MM.1S (cell line): ENCODE measurements around the gene UCP3.

Source experiments
- DNase-seq: peaks from one replicate; pipeline ENCODE4 v3.0.0-alpha.2; 2015
- H2AFZ ChIP-seq: fragments of 300-600 bp; sonication (generic); 2 replicates; pipeline ENCODE4 v1.6.0; 2016; ENCODE audit warnings: antibody characterized with exemption, low read length
- H3F3A ChIP-seq: fragments of 300-600 bp; sonication (generic); 2 replicates; pipeline ENCODE4 v1.6.1; 2016; ENCODE audit warnings: mild to moderate bottlenecking, antibody characterized with exemption, low read length, moderate library complexity, mixed read lengths; ENCODE audit not compliant: insufficient read depth
- H3K27ac ChIP-seq: fragments of 300-600 bp; sonication (generic); 2 replicates; pipeline ENCODE4 v1.5.1; 2016; ENCODE audit warnings: mild to moderate bottlenecking, low read length
- H3K27me3 ChIP-seq: fragments of 300-600 bp; sonication (generic); replicated peaks from 2 replicates; pipeline ENCODE4 v1.6.0; 2016; ENCODE audit warnings: low read length; ENCODE audit not compliant: insufficient read depth
- H3K36me3 ChIP-seq: fragments of 300-600 bp; sonication (generic); replicated peaks from 2 replicates; pipeline ENCODE4 v1.6.1; 2016; ENCODE audit warnings: mild to moderate bottlenecking, low read length, mixed read lengths; ENCODE audit not compliant: insufficient read depth
- H3K4me1 ChIP-seq: fragments of 300-600 bp; sonication (generic); 2 replicates; pipeline ENCODE4 v1.6.1; 2016; ENCODE audit warnings: low read length, mixed read lengths
- H3K4me2 ChIP-seq: fragments of 300-600 bp; sonication (generic); 2 replicates; pipeline ENCODE4 v1.6.0; 2016; ENCODE audit warnings: low read depth, low read length
- H3K4me3 ChIP-seq: fragments of 300-600 bp; sonication (generic); 2 replicates; pipeline ENCODE4 v1.5.1; 2016; ENCODE audit warnings: low read length, mixed read lengths
- H3K79me2 ChIP-seq: fragments of 300-600 bp; sonication (generic); 2 replicates; pipeline ENCODE4 v1.6.1; 2016; ENCODE audit warnings: mixed run types, low read length, mixed read lengths
- H3K9ac ChIP-seq: fragments of 300-600 bp; sonication (generic); 2 replicates; pipeline ENCODE4 v1.6.1; 2016; ENCODE audit warnings: low read length, mixed read lengths
- H3K9me2 ChIP-seq: fragments of 300-600 bp; sonication (generic); replicated peaks from 2 replicates; pipeline ENCODE4 v1.6.1; 2016; ENCODE audit warnings: mild to moderate bottlenecking, low read length, mixed read lengths; ENCODE audit not compliant: insufficient read depth
- H3K9me3 ChIP-seq: fragments of 300-600 bp; sonication (generic); replicated peaks from 2 replicates; pipeline ENCODE4 v1.6.1; 2016; ENCODE audit warnings: mild to moderate bottlenecking, low read length, mixed read lengths; ENCODE audit not compliant: insufficient read depth
- H4K20me1 ChIP-seq: fragments of 300-600 bp; sonication (generic); 2 replicates; pipeline ENCODE4 v1.6.1; 2016; ENCODE audit warnings: mild to moderate bottlenecking, low read length, moderate library complexity, mixed read lengths; ENCODE audit not compliant: insufficient read depth
- EZH2 ChIP-seq: fragments of 300-600 bp; sonication (generic); optimal IDR thresholded peaks from 2 replicates; pipeline ENCODE3; 2017; ENCODE audit warnings: low read depth, mild to moderate bottlenecking, antibody characterized with exemption, low read length, mixed read lengths
- EZH2phosphoT487 ChIP-seq: fragments of 300-600 bp; sonication (generic); IDR thresholded peaks from 2 replicates; pipeline ENCODE4 v1.6.1; 2018; ENCODE audit warnings: antibody characterized with exemption, low read length
- TF ChIP-seq, protein P1 (sequence below): fragments of 300-600 bp; sonication (generic); IDR thresholded peaks from 2 replicates; pipeline ENCODE4 v1.5.1; 2016; ENCODE audit warnings: antibody characterized with exemption, low read length, mixed read lengths

Gene UCP3

DNA sequence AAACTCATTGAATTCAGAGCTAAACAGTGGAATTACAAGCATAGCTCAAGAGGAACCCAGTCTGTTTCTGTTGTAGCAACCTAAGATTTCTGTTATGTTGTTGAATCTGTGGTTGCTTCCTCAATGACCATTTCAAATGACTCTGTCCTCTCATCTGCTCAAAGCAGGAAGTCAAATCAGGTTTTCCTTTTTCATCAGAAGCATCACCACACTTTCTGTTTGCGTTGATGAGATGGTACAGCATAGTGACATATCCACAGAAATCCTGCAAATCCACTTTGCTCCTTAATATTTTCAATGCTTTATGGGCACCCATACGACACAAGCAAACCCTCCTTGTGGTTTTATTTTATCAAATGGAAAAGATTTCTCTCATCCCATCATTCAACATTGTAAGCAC is 13.6 kb downstream of the UCP3 start:
- TF ChIP-seq EZH2 (no peak), EZH2phosphoT487 (no peak)
- TF ChIP-seq, protein P1, sequence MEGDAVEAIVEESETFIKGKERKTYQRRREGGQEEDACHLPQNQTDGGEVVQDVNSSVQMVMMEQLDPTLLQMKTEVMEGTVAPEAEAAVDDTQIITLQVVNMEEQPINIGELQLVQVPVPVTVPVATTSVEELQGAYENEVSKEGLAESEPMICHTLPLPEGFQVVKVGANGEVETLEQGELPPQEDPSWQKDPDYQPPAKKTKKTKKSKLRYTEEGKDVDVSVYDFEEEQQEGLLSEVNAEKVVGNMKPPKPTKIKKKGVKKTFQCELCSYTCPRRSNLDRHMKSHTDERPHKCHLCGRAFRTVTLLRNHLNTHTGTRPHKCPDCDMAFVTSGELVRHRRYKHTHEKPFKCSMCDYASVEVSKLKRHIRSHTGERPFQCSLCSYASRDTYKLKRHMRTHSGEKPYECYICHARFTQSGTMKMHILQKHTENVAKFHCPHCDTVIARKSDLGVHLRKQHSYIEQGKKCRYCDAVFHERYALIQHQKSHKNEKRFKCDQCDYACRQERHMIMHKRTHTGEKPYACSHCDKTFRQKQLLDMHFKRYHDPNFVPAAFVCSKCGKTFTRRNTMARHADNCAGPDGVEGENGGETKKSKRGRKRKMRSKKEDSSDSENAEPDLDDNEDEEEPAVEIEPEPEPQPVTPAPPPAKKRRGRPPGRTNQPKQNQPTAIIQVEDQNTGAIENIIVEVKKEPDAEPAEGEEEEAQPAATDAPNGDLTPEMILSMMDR, result no peak
- Histone ChIP-seq H3K79me2 (no peaks in the 10 kb centered on the region), H2AFZ (no peak overlapping the region), H3K27me3 (no peaks in the 10 kb centered on the region), H3K4me3 (no peak overlapping the region), H3K9me2 (no peaks in the 10 kb centered on the region), H3F3A (no peaks in the 10 kb centered on the region), H3K4me2 (no peak overlapping the region), H3K4me1 (peaks cover 5% of the 10 kb centered on the region; the same call in 1 of the 2 replicates), H3K36me3 (no peaks in the 10 kb centered on the region), H3K9me3 (no peaks in the 10 kb centered on the region), H4K20me1 (no peaks in the 10 kb centered on the region), H3K9ac (no peak overlapping the region), H3K27ac (no peak overlapping the region)
- no peak for DNase-seq

DNA sequence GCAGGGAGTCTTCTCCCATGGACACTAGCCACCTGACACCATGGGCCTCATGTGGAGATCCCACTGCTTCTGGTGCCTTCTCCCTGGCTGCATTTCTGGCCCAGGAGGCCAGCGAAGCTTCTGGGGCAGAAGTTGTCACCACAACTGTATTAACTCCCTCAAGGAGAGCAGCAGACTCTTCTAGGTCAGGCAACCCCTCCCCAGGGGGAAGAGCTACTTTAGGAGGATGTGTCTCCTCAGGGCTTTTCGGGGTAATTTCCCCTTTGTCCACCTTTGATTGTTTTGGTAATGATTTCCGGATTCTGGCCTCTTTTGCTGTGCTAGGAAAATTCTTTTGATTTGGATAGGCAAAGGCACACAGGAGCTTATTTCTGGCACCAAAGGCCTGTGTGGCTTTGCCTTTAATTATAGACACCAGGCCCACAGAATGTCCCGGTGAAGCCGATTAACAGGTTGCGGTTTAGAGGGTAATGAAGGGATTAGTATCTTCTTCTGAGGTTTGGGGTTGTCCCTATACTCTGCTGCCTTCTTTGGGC is 17.3 kb downstream of the UCP3 start:
- Histone ChIP-seq H4K20me1 (no peaks in the 10 kb centered on the region), H3K79me2 (no peaks in the 10 kb centered on the region), H3K36me3 (no peaks in the 10 kb centered on the region), H3K4me3 (no peak overlapping the region), H3K9me3 (no peaks in the 10 kb centered on the region), H3K9me2 (no peaks in the 10 kb centered on the region), H3K9ac (no peak overlapping the region), H3K4me2 (no peak overlapping the region), H3K27me3 (no peaks in the 10 kb centered on the region), H3F3A (no peaks in the 10 kb centered on the region), H3K27ac (no peak overlapping the region), H2AFZ (no peak overlapping the region), H3K4me1 (peaks cover 5% of the 10 kb centered on the region; the same call in 1 of the 2 replicates)
- TF ChIP-seq EZH2, result no peak
- TF ChIP-seq, protein P1, result no peak
- no peak for TF ChIP-seq EZH2phosphoT487
- DNase-seq, result peak; percentile 40

DNA sequence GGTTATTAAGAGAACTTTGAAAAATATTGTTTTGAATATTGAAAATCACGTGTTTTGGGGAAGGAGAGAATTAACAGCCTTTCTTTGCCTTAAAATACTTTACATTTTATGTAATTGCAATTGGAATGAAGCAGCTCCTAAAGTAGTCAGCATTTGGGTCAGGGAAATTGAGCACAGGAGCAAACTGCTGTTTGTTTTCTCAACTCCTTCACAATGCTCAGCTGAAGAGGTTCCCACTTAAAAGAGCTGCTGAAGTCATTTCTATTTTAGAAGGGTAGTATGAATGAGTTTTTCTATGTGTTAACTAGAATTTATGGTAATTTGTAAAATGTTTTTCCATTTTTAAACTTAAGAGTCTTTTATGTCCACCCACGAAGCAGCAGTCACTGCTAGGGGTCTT is 18.2 kb downstream of the UCP3 start:
- Histone ChIP-seq H3K4me3 (no peak overlapping the region), H3K4me2 (no peak overlapping the region), H3K9me3 (no peaks in the 10 kb centered on the region), H3K4me1 (peaks cover 5% of the 10 kb centered on the region; the same call in 1 of the 2 replicates), H3K9ac (no peak overlapping the region), H3F3A (no peaks in the 10 kb centered on the region), H3K79me2 (no peaks in the 10 kb centered on the region), H4K20me1 (no peaks in the 10 kb centered on the region), H3K9me2 (no peaks in the 10 kb centered on the region), H3K27me3 (no peaks in the 10 kb centered on the region), H3K27ac (no peak overlapping the region), H2AFZ (no peak overlapping the region), H3K36me3 (no peaks in the 10 kb centered on the region)
- no peak for DNase-seq
- TF ChIP-seq EZH2phosphoT487, result no peak
- TF ChIP-seq, protein P1, result no peak
- TF ChIP-seq EZH2, result no peak
